Heart left ventricle (tissue), 16 donors: ENCODE measurements around the gene SCN11A. TPM values are rescaled to one million over a fixed set of nuclear protein-coding genes. Genes with fewer than 3 reads are reported as not detected.

ENCODE experiments used
- ATAC-seq, 4 donors: fragments of 200-7000 bp; cut with Tn5 transposase; one replicate each; pipeline ENCODE4 v1.9.1; 2020 to 2022; ENCODE audit warnings: moderate library complexity in 4 of 4, mild to moderate bottlenecking in 3 of 4, moderate number of reproducible peaks in 1 of 4
- DNase-seq, 5 donors: peaks; one replicate each; pipeline ENCODE4 v3.0.0-alpha.2; 2020
- H3K27ac ChIP-seq, 12 donors: fragments of 200-600 bp; sonication (generic) in 4 of 12; one replicate each; pipeline versions ENCODE4 v1.5.0 to v1.8.0; 2016 to 2022; ENCODE audit warnings: mild to moderate bottlenecking in 2 of 12
- H3K27me3 ChIP-seq, 9 donors: fragments of 200-600 bp; sonication (generic) in 2 of 9; one replicate each; pipeline versions ENCODE4 v1.5.1 to v1.8.0; 2016 to 2022; ENCODE audit warnings: mild to moderate bottlenecking in 3 of 9
- H3K36me3 ChIP-seq, 9 donors: fragments of 200-600 bp; sonication (generic) in 2 of 9; one replicate each; pipeline versions ENCODE4 v1.5.0 to v1.8.0; 2018 to 2022; ENCODE audit warnings: mild to moderate bottlenecking in 2 of 9
- H3K4me1 ChIP-seq, 12 donors: fragments of 200-600 bp; sonication (generic) in 4 of 12; one replicate each; pipeline versions ENCODE4 v1.5.0 to v1.8.0; 2016 to 2022; ENCODE audit warnings: mild to moderate bottlenecking in 3 of 12
- H3K4me3 ChIP-seq, 12 donors: fragments of 200-600 bp; sonication (generic) in 4 of 12; one replicate each; pipeline versions ENCODE4 v1.5.0 to v1.8.0; 2017 to 2022; ENCODE audit warnings: mild to moderate bottlenecking in 9 of 12, moderate library complexity in 4 of 12
- H3K9me3 ChIP-seq, 12 donors: fragments of 200-600 bp; sonication (generic) in 4 of 12; one replicate each; pipeline versions ENCODE4 v1.5.0 to v1.8.0; 2016 to 2022; ENCODE audit warnings: mild to moderate bottlenecking in 1 of 12
- CTCF ChIP-seq, 12 donors: fragments of 200-600 bp; sonication (generic) in 4 of 12; IDR thresholded peaks; one replicate each; pipeline versions ENCODE4 v1.5.0 to v1.8.0; 2018 to 2022; ENCODE audit warnings: antibody characterized with exemption in 12 of 12, mild to moderate bottlenecking in 5 of 12
- POLR2A ChIP-seq, 2 donors: fragments of 450-650 bp; IDR thresholded peaks; one replicate each; pipeline ENCODE4 v1.6.1; 2017; ENCODE audit warnings: antibody characterized with exemption in 2 of 2, mild to moderate bottlenecking in 2 of 2, moderate library complexity in 2 of 2
- WGBS, 4 donors: extraction: QIAGEN DNeasy Blood & Tissue Kit in 2 of 4; methylation state at CpG; one replicate each; pipeline versions ENCODE4 v1.1.5 to v1.1.7; 2013 to 2018; 5-methylcytosine and 5-hydroxymethylcytosine counted together
- intact Hi-C, 10 donors: fragments of 100-400 bp; cut with DNase I; formaldehyde crosslinking; loops; one replicate each; pipeline versions ENCODE4 v1.11.1 to v1.14.2; 2022
- polyA plus RNA-seq, 2 donors: library from polyadenylated mRNA; stranded (reverse); fragments of 200-250 nt; gene quantifications; one replicate each; pipeline ENCODE4 v1.2.3, GENCODE V29; 2013
- total RNA-seq, 9 donors: library from RNA; depleted of rRNA in 2 of 9; stranded (reverse); fragments of >200 nt in 2 of 9; fragmentation: NEBNext Ultra II Directional in 3 of 9; extraction: Animal tissue kit (Norgen Biotek cat#: 25700) in 3 of 9; gene quantifications; one replicate each; pipeline versions ENCODE4 v1.1.0 to v1.2.4, GENCODE V29; 2016 to 2023
- donor health status: ischemic (EF 13 %, LVEDD 7.1; RV severe dilation, severe dysfunction).
- donor health status: healthy with polysubstance abuse.
- donor health status: DM: no; HTN: yes; CAD: no.
- donor health status: DM: no; HTN: no; CAD: no.
- donor health status: ischemic (EF 25% LVEDD 6.9; RV normal size, moderate dysfunction).
- donor health status: ischemic (EF 25% LVEDD 5.7; RV mildly dilated, moderate dysfunction).
- donor health status: healthy.
- donor health status: DM: yes; HTN: yes; CAD: no.
- donor health status: ischemic (EF 35%, LVEDD 5.7; RV mildly dilated, moderate dysfunction).
- donor health status: nonischemic (EF 11% LVEDD 7.7; RV severe dilation, severe dysfunction).
- donor health status: DM: yes; HTN: yes; CAD: no.
- donor health status: PGD.
- donor health status: ischemic (EF 29% LVEDD 5.4; RV normal size, mild dysfunction).
- donor health status: nonischemic (EF 23%, LVEDD 6.1; RV moderate dilation, normal function).

SCN11A gene
- total and polyA plus RNA-seq, 11 donors = 0.03 to 0.13 (median 0.08) TPM; not detected in 4

- peaks cover 0 to 68% (median 61%) of the 10 kb centered on the region in 9 donors for H3K36me3 ChIP-seq
- ATAC-seq = no peak
- no peak overlapping the region for H3K27ac ChIP-seq
- no peaks in the 10 kb centered on the region for H3K27me3 ChIP-seq
- intact Hi-C loops = loop anchor here in 2 of 10 donors (2.0 to 10.0 kb wide), 2 partner anchors 189 to 285 kb away; partner anchors contain the start of gene SLC25A38 (in 2 of the 2)
- WGBS, 4 donors = 88 to 100% (median 93%) methylated on average over 2 of the region's 2 CpGs
- H3K4me3 ChIP-seq = no peak overlapping the region
- H3K4me1 ChIP-seq = peaks cover 0 to 44% (median 31%) of the 10 kb centered on the region in 12 donors
- no peak for DNase-seq
- TF ChIP-seq POLR2A (IDR thresholded peaks at IDR 0.05) (no peak), CTCF (IDR thresholded peaks at IDR 0.05) (no peak)
- H3K9me3 ChIP-seq = no peaks in the 10 kb centered on the region
Measured at GRCh38 chr3:39099738-39100499, 48.2 kb upstream of the SCN11A start.

- peaks cover 0 to 75% (median 67%) of the 10 kb centered on the region in 9 donors for H3K36me3 ChIP-seq
- H3K9me3 ChIP-seq = no peaks in the 10 kb centered on the region
- WGBS, 4 donors = 91 to 100% (median 99%) methylated on average over 1 of the region's 1 CpG
- no peaks in the 10 kb centered on the region for H3K27me3 ChIP-seq
- ATAC-seq (no peak), DNase-seq (no peak)
- peaks cover 0 to 37% (median 24%) of the 10 kb centered on the region in 12 donors for H3K4me1 ChIP-seq
- H3K4me3 ChIP-seq = no peak overlapping the region
- TF ChIP-seq CTCF (IDR thresholded peaks at IDR 0.05) (no peak), POLR2A (IDR thresholded peaks at IDR 0.05) (no peak)
- no peak overlapping the region for H3K27ac ChIP-seq
- intact Hi-C loops = no loop called here
Measured at GRCh38 chr3:39099242-39099641, 47.5 kb upstream of the SCN11A start.

GRCh38 chr3:39098473-39099000 is 46.8 kb upstream of the SCN11A start:
- intact Hi-C loops = no loop called here
- no peak for DNase-seq
- H3K9me3 ChIP-seq = no peaks in the 10 kb centered on the region

More at GRCh38 chr3:39098473-39099000, 46.8 kb upstream of the SCN11A start:
- Histone ChIP-seq H3K4me3 (no peak overlapping the region), H3K36me3 (peaks cover 0 to 82% (median 74%) of the 10 kb centered on the region in 9 donors), H3K4me1 (peaks cover 0 to 30% (median 17%) of the 10 kb centered on the region in 12 donors), H3K27me3 (no peaks in the 10 kb centered on the region), H3K27ac (no peak overlapping the region)
- WGBS, 4 donors = 85 to 91% (median 89%) methylated on average over 3 to 8 of the region's 8 CpGs
- TF ChIP-seq POLR2A (IDR thresholded peaks at IDR 0.05) = no peak
- TF ChIP-seq CTCF (IDR thresholded peaks at IDR 0.05) = no peak
- ATAC-seq = no peak
